NOMO-1 (cell line): ENCODE measurements around the gene PRSS2.

ENCODE experiments used
- DNase-seq, 2 experiments: peaks; one replicate each; lab custom pipeline; 2025; ENCODE audit not compliant: unreplicated experiment in 2 of 2; lab: John Stamatoyannopoulos, UW

PRSS2 gene

DNA sequence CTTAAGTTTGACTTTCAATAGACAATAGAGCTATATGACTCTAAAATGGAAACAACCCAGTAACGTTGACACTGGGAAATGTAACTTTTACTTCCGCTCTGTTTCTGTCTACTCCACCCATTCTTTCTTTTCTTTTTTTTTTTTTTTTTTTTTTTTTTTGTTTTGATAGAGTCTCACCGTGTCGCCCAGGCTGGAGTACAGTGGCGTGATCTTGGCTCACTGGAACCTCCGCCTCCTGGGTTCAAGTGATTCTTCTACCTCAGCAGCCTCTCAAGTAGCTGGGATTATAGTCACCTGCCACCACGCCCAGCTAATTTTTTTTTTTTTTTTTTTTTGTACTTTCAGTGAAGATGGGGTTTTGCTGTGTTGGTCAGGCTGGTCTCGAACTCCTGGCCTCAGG lies 13.9 kb downstream of the PRSS2 start:
- no peak for DNase-seq

- DNase-seq: no peak
These were observed 15.1 kb downstream of the PRSS2 start for GRCh38 chr7:142785841-142786250.

GRCh38 chr7:142787034-142787768 lies 16.4 kb downstream of the PRSS2 start:
- no peak for DNase-seq

DNA sequence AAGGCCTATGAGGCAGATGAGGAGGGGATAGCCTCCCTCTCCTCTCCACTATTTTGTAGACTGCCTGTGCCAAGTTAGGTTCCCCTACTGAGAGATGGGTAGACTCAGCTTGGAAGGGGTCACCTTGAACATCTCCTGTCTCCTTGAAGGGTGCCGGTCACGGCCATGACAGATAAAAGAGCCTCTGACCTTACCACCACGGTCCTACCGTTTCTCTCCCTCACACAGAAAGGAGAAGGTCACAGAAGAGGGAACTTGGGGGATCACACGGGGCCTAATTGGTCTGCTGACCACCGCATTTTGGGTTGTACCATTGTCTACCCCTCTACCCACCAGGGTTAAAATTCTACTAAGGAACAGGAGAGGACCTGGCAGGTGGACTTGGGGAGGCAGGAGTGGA lies 17.0 kb downstream of the PRSS2 start:
- DNase-seq: no peak

DNA sequence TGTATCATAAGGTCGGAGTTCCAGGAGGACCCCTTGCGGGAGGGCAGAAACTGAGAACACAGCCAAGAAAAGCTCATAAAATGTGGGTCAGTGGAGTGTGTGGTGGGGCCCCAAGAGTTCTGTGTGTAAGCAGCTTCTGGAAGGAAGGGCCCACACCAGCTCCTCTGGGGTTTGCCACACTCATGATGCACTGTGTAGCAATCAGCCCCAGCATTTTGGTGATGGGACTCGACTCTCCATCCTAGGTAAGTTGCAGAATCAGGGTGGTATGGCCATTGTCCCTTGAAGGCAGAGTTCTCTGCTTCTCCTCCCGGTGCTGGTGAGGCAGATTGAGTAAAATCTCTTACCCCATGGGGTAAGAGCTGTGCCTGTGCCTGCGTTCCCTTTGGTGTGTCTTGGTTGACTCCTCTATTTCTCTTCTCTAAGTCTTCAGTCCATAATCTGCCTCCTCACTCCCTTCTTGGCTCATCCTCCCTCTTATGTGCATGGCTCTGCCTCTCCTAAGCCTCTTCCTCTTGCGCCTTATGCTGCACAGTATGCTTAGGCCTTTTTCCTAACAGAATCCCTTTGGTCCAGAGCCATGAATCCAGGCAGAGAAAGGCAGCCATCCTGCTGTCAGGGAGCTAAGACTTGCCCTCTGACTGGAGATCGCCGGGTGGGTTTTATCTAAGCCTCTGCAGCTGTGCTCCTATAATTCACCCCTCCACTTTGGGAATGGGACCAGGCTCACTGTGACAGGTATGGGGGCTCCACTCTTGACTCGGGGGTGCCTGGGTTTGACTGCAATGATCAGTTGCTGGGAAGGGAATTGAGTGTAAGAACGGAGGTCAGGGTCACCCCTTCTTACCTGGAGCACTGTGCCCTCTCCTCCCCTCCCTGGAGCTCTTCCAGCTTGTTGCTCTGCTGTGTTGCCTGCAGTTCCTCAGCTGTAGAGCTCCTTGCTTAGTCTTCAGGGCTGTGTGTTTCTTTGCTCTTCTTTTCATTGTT lies 17.8 kb downstream of the PRSS2 start:
- DNase-seq: no peak

DNA sequence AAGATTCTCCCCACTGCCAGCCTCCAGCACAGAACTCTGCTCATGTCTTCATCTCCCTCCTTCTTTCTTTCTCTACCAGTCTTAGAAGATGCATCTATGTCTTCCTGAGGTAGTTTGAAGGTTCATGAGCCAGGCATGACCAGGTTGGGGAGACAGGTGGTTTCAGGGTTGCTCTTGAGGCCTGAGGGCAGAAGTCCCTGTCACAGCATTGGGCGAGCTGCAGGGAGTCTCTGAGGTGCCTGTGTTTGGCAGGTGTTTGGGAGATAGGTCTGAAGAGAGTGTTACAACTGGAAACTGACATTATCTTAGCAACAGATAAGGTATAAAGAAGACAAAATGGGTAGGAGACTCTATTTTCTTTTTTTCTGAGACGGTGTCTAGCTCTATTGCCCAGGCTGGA lies 18.7 kb downstream of the PRSS2 start:
- DNase-seq: no peak

GRCh38 chr7:142790056-142790455 lies 19.3 kb downstream of the PRSS2 start:
- no peak for DNase-seq

GRCh38 chr7:142790555-142790954 lies 19.8 kb downstream of the PRSS2 start:
- DNase-seq: no peak

- DNase-seq: no peak
These were observed 20.7 kb downstream of the PRSS2 start for GRCh38 chr7:142791502-142791901.

GRCh38 chr7:142792129-142792528 lies 21.4 kb downstream of the PRSS2 start:
- no peak for DNase-seq

DNA sequence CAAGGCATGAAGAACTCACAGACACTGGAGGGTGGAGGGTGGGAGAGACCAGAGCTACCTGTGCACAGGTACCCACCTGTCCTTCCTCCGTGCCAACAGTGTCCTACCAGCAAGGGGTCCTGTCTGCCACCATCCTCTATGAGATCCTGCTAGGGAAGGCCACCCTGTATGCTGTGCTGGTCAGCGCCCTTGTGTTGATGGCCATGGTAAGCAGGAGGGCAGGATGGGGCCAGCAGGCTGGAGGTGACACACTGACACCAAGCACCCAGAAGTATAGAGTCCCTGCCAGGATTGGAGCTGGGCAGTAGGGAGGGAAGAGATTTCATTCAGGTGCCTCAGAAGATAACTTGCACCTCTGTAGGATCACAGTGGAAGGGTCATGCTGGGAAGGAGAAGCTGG lies 21.8 kb downstream of the PRSS2 start:
- no peak for DNase-seq

DNA sequence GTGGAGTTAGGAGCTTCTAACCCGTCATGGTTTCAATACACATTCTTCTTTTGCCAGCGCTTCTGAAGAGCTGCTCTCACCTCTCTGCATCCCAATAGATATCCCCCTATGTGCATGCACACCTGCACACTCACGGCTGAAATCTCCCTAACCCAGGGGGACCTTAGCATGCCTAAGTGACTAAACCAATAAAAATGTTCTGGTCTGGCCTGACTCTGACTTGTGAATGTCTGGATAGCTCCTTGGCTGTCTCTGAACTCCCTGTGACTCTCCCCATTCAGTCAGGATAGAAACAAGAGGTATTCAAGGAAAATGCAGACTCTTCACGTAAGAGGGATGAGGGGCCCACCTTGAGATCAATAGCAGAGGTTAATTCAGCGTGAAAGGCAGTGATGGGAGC lies 22.4 kb downstream of the PRSS2 start:
- DNase-seq: no peak

GRCh38 chr7:142795339-142795863 lies 24.6 kb downstream of the PRSS2 start:
- DNase-seq: no peak

- DNase-seq: no peak
These were observed 25.3 kb downstream of the PRSS2 start for GRCh38 chr7:142796001-142796500.

- no peak for DNase-seq
These were observed 26.0 kb downstream of the PRSS2 start for GRCh38 chr7:142796501-142797390.

GRCh38 chr7:142797391-142798377 lies 26.9 kb downstream of the PRSS2 start:
- no peak for DNase-seq

DNA sequence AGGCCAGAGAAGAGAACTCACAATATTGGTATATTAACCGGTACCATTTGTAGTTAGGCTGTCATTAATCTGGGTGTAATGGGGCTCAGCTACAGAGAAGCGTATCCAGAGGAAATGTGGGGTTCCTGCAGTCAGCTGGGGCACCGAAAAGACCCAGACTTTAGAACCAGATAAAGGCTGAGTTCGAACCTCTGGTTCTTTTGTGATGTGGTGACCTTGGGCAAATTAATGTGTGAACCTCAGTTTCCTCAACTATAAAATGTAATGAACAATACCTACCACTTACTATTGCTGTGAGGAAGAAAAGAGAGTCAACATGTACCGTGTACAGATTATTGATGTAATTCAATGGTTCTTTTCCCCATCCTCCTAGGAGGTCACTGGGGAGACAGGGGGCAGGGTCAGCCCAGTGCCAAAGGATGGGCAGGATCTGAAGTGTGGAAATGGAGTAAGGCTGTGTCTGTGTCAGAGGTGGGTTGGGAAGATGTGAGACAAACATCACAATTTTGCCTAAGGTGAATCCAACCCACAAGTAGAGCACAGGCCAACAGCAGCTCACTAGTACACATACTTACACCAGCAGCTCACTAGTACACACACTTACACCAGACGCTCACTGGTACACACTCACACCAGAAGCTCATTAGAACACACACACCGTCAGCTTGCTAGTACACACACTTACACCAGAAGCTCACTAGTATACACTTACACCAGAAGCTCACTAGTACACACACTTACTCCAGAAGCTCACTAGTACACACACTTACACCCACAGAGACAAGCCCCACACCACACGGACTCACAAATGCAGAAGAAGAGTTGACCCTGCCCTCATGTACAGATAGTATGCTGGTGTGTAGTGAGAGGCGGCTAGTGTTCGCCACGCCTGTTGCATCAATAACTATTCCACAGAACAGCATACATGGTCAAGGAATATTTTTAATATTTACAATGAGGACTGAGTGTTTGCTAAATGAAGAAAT lies 28.0 kb downstream of the PRSS2 start:
- no peak for DNase-seq

DNA sequence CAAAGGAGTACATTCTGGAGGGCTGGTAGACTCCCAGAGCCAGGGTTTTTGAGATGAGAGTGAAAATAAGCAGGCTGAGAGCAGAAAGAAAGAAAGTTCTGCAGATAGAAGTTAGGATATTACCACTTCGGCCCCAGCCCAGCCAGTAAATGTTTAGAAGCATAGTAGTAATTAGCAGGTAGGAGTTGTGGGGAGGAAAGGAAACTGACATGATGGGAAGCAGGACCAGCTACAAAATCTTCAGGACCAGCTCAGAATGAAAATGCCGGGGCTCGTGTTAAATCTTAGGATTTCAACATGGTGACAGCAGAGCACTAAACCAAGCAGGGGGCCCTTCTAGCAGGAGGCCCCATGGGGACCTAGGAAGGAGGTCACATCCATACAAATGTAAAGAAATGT lies 28.7 kb downstream of the PRSS2 start:
- no peak for DNase-seq
